ENCODE measurements around the gene GALNT10. TPM values are rescaled to one million over a fixed set of nuclear protein-coding genes. Genes with fewer than 3 reads are reported as not detected.

GALNT10 gene
- total RNA-seq, 4 donors from 2014 or later = 5.6 to 22.9 (median 14.4) TPM

GRCh38 chr5:154372661-154373060 lies 182.1 kb downstream of the GALNT10 start:
- intact Hi-C loops (cut with DNase I; ENCODE audit: low total_unique reads) = no loop called here
- H3K9me3 ChIP-seq = no peaks in the 10 kb centered on the region
- no peak for DNase-seq
- H3K27me3 ChIP-seq = no peaks in the 10 kb centered on the region
- H3K27ac ChIP-seq = no peak overlapping the region
- H3K4me1 ChIP-seq = no peaks in the 10 kb centered on the region
- no peak for TF ChIP-seq CTCF (IDR thresholded peaks at IDR 0.05)
- no peak for TF ChIP-seq POLR2A (IDR thresholded peaks at IDR 0.05)
- H3K36me3 ChIP-seq = no peaks in the 10 kb centered on the region
- no peak overlapping the region for H3K4me3 ChIP-seq

- no peaks in the 10 kb centered on the region for H3K4me1 ChIP-seq
- TF ChIP-seq CTCF (IDR thresholded peaks at IDR 0.05) = no peak
- no peak for TF ChIP-seq POLR2A (IDR thresholded peaks at IDR 0.05)
Observed at GRCh38 chr5:154373326-154373725, 182.8 kb downstream of the GALNT10 start.

GRCh38 chr5:154373729-154374179 lies 183.2 kb downstream of the GALNT10 start:
- H3K27me3 ChIP-seq = no peaks in the 10 kb centered on the region
- H3K36me3 ChIP-seq = no peaks in the 10 kb centered on the region
- H3K27ac ChIP-seq = no peak overlapping the region
- DNase-seq = no peak
- no peak for TF ChIP-seq POLR2A (IDR thresholded peaks at IDR 0.05)
- no peak for TF ChIP-seq CTCF (IDR thresholded peaks at IDR 0.05)
- H3K4me1 ChIP-seq = no peaks in the 10 kb centered on the region
- H3K9me3 ChIP-seq = no peaks in the 10 kb centered on the region
- intact Hi-C loops (cut with DNase I; ENCODE audit: low total_unique reads) = no loop called here
- H3K4me3 ChIP-seq = no peak overlapping the region

More at GRCh38 chr5:154373326-154373725, 182.8 kb downstream of the GALNT10 start:
- Histone ChIP-seq H3K27me3 (no peaks in the 10 kb centered on the region), H3K4me3 (no peak overlapping the region), H3K9me3 (no peaks in the 10 kb centered on the region), H3K36me3 (no peaks in the 10 kb centered on the region), H3K27ac (no peak overlapping the region)
- intact Hi-C loops (cut with DNase I; ENCODE audit: low total_unique reads) = no loop called here
- DNase-seq = no peak

- H3K27ac ChIP-seq = no peak overlapping the region
- no peak for DNase-seq
- H3K36me3 ChIP-seq = no peaks in the 10 kb centered on the region
- no peaks in the 10 kb centered on the region for H3K9me3 ChIP-seq
- no peaks in the 10 kb centered on the region for H3K4me1 ChIP-seq
- H3K4me3 ChIP-seq = no peak overlapping the region
- TF ChIP-seq CTCF (IDR thresholded peaks at IDR 0.05) (no peak), POLR2A (IDR thresholded peaks at IDR 0.05) (no peak)
- intact Hi-C loops (cut with DNase I; ENCODE audit: low total_unique reads) = no loop called here
- no peaks in the 10 kb centered on the region for H3K27me3 ChIP-seq
Observed at GRCh38 chr5:154374264-154374663, 183.7 kb downstream of the GALNT10 start.

GRCh38 chr5:154375329-154376008 lies 184.9 kb downstream of the GALNT10 start:
- no peak for TF ChIP-seq POLR2A (IDR thresholded peaks at IDR 0.05)
- no peak for TF ChIP-seq CTCF (IDR thresholded peaks at IDR 0.05)
- Histone ChIP-seq H3K4me1 (no peaks in the 10 kb centered on the region), H3K9me3 (no peaks in the 10 kb centered on the region), H3K36me3 (no peaks in the 10 kb centered on the region), H3K4me3 (no peak overlapping the region), H3K27ac (no peak overlapping the region), H3K27me3 (no peaks in the 10 kb centered on the region)
- DNase-seq = no peak
- intact Hi-C loops (cut with DNase I; ENCODE audit: low total_unique reads) = no loop called here

Measured in uterus (tissue), 4 donors.